DOHH2 (cell line): ENCODE data around the gene TCERG1L.

Experiments used
- CTCF ChIP-seq: fragments of 200-600 bp; sonication (generic); IDR thresholded peaks from one replicate; pipeline ENCODE4 v1.5.1; 2014; ENCODE audit warnings: antibody characterized with exemption, mild to moderate bottlenecking, low read depth, low read length; ENCODE audit not compliant: poor library complexity, severe bottlenecking
- EZH2phosphoT487 ChIP-seq: fragments of 200-600 bp; sonication (generic); IDR thresholded peaks from 2 replicates; pipeline ENCODE4 v1.6.1; 2017; ENCODE audit warnings: borderline replicate concordance, mild to moderate bottlenecking, antibody characterized with exemption, low read length, moderate library complexity, mixed read lengths

- TF ChIP-seq CTCF (no peak), EZH2phosphoT487 (no peak)
Measured at GRCh38 chr10:131129544-131129943, 182.0 kb downstream of the TCERG1L start.
